ENCODE data around the gene TWNK. TPM values are rescaled to one million over a fixed set of nuclear protein-coding genes. Genes with fewer than 3 reads are reported as not detected.

The TWNK gene
- total RNA-seq, 1 experiment from 2014 or later = 38.7 TPM

- Mint-ChIP-seq H3K36me3 (ENCODE audit: insufficient read depth in 1 of 3, low read depth in 3 of 3) (peaks cover 17 to 82% (median 48%) of the 10 kb centered on the region in 3 experiments; a peak in 6 of 7 replicates), H3K27ac (0 out of 7 replicates have a peak overlapping the region, but pooled peaks of 1 of the 3 experiments have one; percentile 44)
Measured at GRCh38 chr10:100943508-100943907, 43.8 kb upstream of the TWNK start.

More at GRCh38 chr10:100943508-100943907, 43.8 kb upstream of the TWNK start:
- no peak overlapping the region for H3K4ac ChIP-seq (ENCODE audit: low read depth, low read length)
- no peak for DNase-seq
- no peak overlapping the region for H2AFZ ChIP-seq (ENCODE audit: low read length)
- Mint-ChIP-seq H3K4me1 (no peaks in the 10 kb centered on the region), H3K9me3 (no peaks in the 10 kb centered on the region), H3K4me3 (no peak overlapping the region), H3K27me3 (ENCODE audit: low read depth) (no peaks in the 10 kb centered on the region)
- H4K20me1 ChIP-seq (ENCODE audit: control insufficient read depth, insufficient read depth, insufficient read length) = no peaks in the 10 kb centered on the region
- H3K4me1 ChIP-seq (ENCODE audit: insufficient read depth, low read length) = no peaks in the 10 kb centered on the region; the same call in 1 of the 2 replicates
- H3K18ac ChIP-seq (ENCODE audit: insufficient read length, low read depth, low read length) = no peak overlapping the region
- no peak overlapping the region for H3K23ac ChIP-seq (ENCODE audit: insufficient read length, low read depth, low read length)
- H4K5ac ChIP-seq (ENCODE audit: insufficient read length, low read depth, low read length) = no peak overlapping the region
- TF ChIP-seq CTCF (conservative IDR thresholded peaks at IDR 0.05) = no peak
- no peaks in the 10 kb centered on the region for H3K27me3 ChIP-seq (ENCODE audit: insufficient read depth, low read length)
- no peaks in the 10 kb centered on the region for H3K79me2 ChIP-seq (ENCODE audit: insufficient read depth, low read length)
- no peak overlapping the region for H3T11ph ChIP-seq (ENCODE audit: low read length)
- no peak overlapping the region for H2BK120ac ChIP-seq (ENCODE audit: low read depth, low read length, poor library complexity, severe bottlenecking)
- H3K4me2 ChIP-seq (ENCODE audit: insufficient read depth, insufficient read length, low read length) = no peak overlapping the region
- H2BK15ac ChIP-seq (ENCODE audit: low read depth, low read length) = no peak overlapping the region
- H2BK20ac ChIP-seq (ENCODE audit: low read depth, low read length, poor library complexity, severe bottlenecking) = no peak overlapping the region
- H3K14ac ChIP-seq (ENCODE audit: insufficient read depth, low read length) = no peak overlapping the region
- H2BK12ac ChIP-seq (ENCODE audit: insufficient read length, low read depth, low read length) = no peak overlapping the region
- no peak overlapping the region for H2BK5ac ChIP-seq (ENCODE audit: insufficient read length, low read length)
- no peak overlapping the region for H3K27ac ChIP-seq (ENCODE audit: insufficient read length, low read depth, low read length)
- H3K56ac ChIP-seq (ENCODE audit: insufficient read length, low read depth, low read length) = no peak overlapping the region
- no peaks in the 10 kb centered on the region for H3K79me1 ChIP-seq (ENCODE audit: insufficient read depth, low read depth, low read length, poor library complexity, severe bottlenecking)
- no peak overlapping the region for H2AK5ac ChIP-seq (ENCODE audit: insufficient read length, low read length)
- H3K9ac ChIP-seq (ENCODE audit: extremely low read depth, insufficient read length, low read length) = no peak overlapping the region
- no peak overlapping the region for H4K91ac ChIP-seq (ENCODE audit: insufficient read length, low read depth, low read length)
- H3K9me3 ChIP-seq (ENCODE audit: control insufficient read depth, low read depth, low read length) = no peaks in the 10 kb centered on the region
- H3K23me2 ChIP-seq (ENCODE audit: insufficient read length, low read depth, low read length, poor library complexity, severe bottlenecking) = no peaks in the 10 kb centered on the region
- H4K8ac ChIP-seq (replicated peaks; ENCODE audit: insufficient read length, low read depth, low read length) = no peak overlapping the region
